Myocyte (in vitro differentiated cells): ENCODE data around the gene OTUB2. TPM values are rescaled to one million over a fixed set of nuclear protein-coding genes. Genes with fewer than 3 reads are reported as not detected.

Experiments used
- DNase-seq: peaks from one replicate; pipeline ENCODE4 v3.0.0-alpha.2; 2012; ENCODE audit warnings: low read depth
- total RNA-seq: library from RNA; depleted of rRNA; stranded (reverse); fragments of >200 nt; gene quantifications from 2 replicates; pipeline ENCODE4 v1.2.3, GENCODE V29; 2014

Gene OTUB2
- total RNA-seq, 1 donor from 2014 or later, result 0.48 TPM

- no peak for DNase-seq
Observed at GRCh38 chr14:93996130-93996695, 29.9 kb upstream of the OTUB2 start.

DNA sequence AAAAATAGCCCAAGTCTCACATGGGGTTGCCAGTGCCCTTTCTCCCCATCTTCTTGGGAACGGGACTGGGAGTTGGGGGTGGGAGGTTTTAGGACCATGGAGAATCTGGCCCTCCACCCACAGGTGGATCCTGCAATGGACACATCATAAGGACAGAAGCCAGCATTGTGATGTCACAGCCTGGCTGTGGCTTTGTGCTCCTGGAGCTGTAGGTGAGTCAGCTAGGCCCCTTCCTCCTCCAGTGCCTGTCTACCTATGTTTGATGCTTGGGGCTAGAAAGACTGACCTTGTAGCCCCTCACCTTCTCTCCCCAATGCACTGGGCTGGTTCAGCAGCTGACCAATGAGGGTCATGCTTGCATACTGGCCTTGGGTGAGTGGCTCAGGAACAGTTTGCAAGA lies 29.1 kb upstream of the OTUB2 start, which contains the start of gene CCDC197:
CCDC197 (plus strand) TSS at position 220 of the 400 bp plus-strand sequence. CDS start 831 bp downstream, outside the sequence.
- DNase-seq, result no peak

DNA sequence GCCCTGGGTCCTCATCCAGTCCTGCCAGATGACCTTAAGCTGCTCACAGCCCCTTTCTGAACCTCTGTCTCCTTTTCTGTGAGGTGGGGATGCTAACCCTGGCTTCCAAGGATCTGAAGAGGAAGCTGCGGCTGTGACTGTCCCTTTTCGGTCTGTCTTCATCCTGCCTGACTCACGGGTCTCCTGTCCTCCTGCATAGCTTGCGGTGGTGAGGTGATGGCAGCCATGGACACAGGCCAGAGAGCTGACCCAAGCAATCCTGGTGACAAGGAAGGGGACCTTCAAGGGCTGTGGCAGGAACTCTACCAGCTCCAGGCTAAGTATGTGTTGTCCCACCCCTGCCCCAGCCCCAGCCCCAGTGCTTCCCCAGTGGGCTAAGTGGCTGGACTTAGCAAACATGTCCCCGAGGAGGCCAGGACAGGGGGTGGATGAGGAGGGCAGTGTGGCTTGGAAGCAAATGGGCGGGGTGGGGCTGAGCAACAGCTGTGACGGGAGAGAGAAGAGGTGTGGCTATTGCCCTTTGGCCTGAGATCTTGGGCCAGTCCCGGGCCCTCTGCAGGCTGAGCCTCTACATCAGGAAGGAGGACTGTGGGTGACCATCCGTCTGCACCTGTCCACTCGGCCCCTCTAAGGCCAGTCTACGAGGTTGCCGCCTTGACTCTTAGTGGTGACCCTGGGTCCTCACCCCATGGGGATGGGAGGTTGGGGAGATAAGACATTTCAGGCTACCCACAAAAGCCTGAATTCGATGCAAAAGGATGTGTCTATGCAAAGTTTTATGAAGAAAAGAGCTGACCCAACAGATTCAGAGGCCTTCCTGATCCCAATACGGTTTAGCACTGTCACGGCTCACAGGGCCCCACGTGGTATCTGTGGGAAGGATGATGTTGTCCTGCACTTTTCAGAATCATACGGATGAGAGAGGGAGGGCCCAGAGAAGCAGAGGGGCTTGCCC lies 27.9 kb upstream of the OTUB2 start:
- DNase-seq, result peak; percentile 82

DNA sequence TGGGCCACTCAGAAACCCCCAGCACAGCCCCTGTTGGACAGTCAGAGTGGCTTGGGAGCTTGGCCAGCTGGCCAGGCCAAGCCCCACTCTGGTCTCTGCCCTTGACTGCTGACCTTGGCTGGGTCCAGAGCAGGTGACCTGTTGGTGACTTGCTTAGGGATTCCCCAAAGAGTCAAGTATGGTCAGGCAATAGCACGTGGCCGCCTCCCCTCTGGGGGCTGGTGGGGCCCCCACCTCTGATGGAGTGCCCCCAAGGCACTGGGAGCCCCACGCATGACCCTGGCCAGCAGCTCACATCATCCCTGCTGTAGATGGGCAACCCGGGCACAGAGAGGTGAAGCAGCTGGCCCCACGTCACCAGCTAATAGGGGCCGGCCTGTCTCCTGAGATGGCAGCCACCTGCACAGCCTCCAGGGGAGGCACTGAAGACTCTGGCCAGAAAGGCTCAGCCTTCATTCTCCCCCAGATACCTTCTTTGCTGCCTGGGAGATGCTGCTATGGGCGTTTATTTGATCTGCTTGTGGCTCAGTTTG lies 27.2 kb upstream of the OTUB2 start:
- DNase-seq, result no peak

DNA sequence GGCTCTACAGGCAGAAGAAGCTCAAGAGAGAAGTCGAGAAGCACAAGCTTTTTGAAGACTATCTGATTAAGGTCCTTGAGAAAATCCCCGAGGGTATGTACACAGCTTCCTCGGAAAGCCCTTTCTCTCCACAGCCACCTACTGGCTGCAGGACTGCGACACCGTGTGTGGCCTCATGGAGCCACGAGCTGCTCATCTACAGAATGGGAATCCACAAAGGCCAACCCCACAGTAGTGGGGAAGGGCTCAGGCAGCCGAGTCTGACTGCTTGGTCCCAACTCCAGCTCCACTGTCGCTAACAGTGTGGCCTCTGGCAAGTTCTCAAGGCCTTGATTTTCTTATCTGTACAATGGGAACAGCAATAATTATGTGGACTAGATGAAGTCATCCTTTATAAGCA lies 26.6 kb upstream of the OTUB2 start:
- DNase-seq, result no peak

- DNase-seq, result no peak
Observed at GRCh38 chr14:94000267-94000666, 25.9 kb upstream of the OTUB2 start.

GRCh38 chr14:94001016-94001415 lies 25.1 kb upstream of the OTUB2 start:
- DNase-seq, result peak; percentile 50

DNA sequence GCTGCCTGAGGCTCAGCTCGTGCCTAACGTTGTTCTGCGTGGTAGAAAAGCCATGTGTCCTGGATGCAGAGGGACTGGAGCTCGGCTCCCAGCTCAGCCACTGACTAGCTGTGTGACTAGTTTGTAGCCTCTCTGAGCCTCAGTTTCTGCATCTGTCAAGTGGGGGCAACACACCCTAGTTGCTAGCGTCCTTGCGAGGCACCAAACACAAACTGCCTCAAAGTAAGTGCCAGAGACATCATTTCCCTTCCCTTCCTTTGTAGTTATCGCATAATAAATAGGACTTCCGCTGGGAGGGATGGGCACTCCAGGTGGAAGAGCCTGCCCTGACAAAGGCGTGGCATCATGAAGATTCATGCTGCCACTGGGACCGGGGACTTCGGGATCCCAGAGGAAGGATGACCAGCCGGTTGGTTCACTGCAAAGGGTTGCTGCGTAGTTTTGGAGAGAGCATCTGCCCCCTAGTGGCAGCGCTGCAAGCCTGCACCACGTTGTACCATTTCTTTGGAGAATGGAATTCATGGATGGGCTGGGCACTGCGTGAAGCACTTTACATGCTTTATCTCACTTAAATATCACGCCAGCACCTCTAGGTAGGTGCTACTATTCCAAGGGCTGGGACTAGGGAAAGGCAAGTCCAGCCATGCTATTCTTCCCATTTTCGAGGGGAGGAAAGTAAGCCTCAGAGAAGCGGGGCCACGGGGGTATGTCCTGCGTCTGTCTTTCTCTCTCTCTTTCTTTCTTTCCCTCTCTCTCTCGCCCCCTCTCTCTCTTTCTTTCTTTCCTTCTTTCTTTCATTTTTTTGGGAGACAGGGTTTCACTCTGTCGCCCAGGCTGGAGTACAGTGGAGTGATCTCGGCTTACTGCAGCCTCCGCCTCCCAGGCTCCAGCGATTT lies 24.4 kb upstream of the OTUB2 start:
- DNase-seq, result peak; percentile 80

DNA sequence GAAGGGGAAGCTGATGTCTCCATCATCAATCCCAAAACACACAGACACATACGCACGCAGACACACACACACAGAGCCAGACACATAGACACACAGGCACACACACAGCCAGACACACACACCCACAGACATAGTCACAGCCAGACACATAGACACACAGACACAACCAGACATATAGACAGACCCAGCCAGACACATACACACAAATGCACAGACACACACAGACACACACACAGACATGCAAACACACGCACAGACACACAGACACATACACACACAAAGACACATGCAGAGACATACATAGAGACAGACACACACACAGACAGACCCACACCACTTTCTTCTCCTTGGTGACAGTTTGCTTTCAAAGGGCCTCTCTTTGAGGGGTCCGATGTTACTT lies 22.7 kb upstream of the OTUB2 start:
- DNase-seq, result no peak

- DNase-seq, result no peak
Observed at GRCh38 chr14:94004015-94004414, 22.1 kb upstream of the OTUB2 start.

DNA sequence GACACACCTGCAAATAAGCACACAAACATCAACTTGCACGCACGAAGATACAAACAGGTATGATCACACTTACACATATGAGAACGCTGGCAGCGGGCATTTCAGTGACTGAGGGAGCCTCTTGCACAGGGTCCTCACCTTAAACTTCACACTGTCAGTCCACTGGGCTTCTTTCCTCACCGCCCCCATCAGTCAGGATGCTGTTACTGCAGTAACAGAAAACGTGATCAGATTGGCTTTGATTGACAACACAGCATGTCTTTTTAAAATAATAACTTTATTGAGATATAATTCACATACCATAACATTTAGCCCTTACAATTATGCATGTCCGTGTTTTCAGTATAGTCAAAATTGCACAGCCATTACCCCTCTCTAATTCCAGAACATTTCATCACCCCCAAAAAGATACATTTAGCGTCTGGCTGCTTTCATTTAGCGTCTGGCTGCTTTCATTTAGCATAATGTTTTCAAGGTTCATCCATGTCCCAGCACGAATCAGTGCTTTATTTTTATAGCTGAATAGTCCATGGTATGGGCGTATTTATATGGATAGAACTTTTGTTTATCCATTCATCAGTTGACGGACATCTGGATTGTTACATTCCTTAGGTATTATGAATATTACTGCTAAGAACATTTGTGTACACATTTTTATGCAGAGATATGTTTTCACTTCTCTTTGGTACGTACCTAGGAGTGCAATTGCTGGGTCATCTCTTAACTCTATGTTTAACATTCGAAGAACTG lies 20.6 kb upstream of the OTUB2 start:
- no peak for DNase-seq

- no peak for DNase-seq
Observed at GRCh38 chr14:94008234-94008633, 17.9 kb upstream of the OTUB2 start.

GRCh38 chr14:94009767-94010166 lies 16.4 kb upstream of the OTUB2 start:
- peak; percentile 84 for DNase-seq

DNA sequence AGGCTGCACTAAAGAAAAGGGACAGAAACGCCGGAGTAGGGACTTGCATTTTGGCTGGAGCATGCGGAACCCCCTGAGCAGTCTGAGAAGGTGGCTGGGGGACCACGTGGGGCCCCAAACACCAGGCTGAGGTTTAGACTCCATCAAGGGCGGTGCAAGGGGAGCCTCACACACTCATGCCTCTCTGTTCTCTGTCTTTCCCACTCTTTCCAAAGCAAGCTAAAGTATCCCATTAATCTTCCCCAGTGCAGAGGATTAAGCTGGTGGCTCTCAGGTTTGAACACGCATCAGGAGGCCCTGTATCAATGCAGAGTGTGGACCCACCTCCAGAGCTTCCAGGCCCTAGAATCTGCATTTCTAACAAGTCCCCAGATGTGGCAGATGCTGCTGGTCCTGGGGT lies 15.5 kb upstream of the OTUB2 start:
- DNase-seq, result no peak

- DNase-seq, result peak; percentile 50
Observed at GRCh38 chr14:94011795-94012194, 14.3 kb upstream of the OTUB2 start.

DNA sequence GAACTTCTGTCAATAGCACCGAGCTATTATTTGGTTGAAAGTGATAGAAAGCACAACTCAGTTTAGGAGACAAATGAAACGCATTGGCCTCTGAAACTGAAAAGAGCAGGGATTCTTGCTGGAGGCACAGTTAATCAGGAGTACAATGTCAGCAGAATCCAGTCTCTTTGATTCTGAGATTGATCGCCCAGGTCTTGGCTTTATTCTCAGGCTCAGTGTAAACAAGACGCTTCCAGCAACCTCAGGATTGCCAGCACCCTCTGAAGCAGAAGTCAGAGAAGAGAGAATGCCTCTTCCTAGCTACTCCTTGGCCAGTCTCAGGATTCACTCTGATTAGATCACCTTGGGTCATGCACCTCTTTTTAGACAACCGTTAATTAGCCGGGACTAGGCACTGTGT lies 11.8 kb upstream of the OTUB2 start:
- DNase-seq, result no peak

GRCh38 chr14:94015223-94015622 lies 10.9 kb upstream of the OTUB2 start:
- DNase-seq, result no peak

DNA sequence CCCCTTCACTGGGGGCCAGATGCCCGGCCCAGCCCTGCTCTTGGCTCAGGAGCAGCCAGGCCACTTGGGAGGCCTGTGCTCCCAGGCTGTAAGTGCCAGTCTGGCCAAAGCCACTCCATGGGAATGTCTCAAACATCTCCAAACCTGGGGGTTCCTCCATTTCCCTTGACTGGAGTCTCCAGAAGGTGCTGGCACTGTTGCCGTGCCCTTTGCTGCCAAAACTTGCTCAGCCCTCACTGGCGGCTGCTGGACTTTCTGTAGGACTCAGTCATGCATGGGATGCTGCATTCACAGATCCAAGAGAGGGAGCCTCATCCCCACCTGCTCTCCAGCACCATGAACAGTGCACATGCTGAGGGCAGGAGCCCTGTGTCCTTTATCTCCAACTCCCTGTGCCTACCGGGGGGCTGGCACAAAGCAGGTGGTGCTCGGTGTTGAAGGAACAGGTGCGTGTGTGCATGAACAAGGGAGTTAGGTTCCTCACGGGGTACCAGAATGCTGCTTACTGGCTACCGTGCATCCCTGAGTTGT lies 9.6 kb upstream of the OTUB2 start:
- DNase-seq, result no peak

- DNase-seq, result no peak
Observed at GRCh38 chr14:94018308-94018707, 7.8 kb upstream of the OTUB2 start.

DNA sequence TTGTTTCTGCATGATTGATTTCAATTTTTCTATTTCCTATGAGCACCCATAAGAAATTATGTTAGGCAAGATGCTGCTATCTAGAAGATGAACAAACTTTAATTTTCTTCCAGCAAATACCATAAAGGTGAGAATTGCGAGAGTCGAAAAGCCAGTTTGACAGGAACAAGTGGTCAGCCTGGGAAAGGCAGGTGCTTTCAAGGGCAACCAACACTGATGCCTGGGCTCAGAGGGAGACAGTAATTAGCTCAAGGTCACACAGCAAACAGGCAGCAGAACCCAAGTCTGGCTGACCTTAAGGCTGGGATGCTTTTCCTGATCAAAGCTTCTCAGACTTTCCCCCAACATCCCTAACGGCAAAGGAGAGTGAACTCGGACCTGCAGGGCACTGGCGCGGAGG lies 6.8 kb upstream of the OTUB2 start:
- DNase-seq, result no peak
